Upper lobe of left lung (tissue), 6 donors: ENCODE measurements around the gene ATF6B. TPM values are rescaled to one million over a fixed set of nuclear protein-coding genes. Genes with fewer than 3 reads are reported as not detected.

Source experiments
- ATAC-seq, 2 donors: fragments of 200-7000 bp; cut with Tn5 transposase; one replicate each; pipeline ENCODE4 v1.9.1; 2022; ENCODE audit warnings: mild to moderate bottlenecking in 2 of 2, moderate library complexity in 2 of 2; ENCODE audit not compliant: low FRiP score in 2 of 2
- DNase-seq, 2 donors: peaks; one replicate each; pipeline ENCODE4 v3.0.0-alpha.2; 2019 to 2020
- H3K27ac ChIP-seq, 4 donors: fragments of 200-600 bp; sonication (generic); one replicate each; pipeline ENCODE4 v1.5.1; 2016 to 2019
- H3K27me3 ChIP-seq, 4 donors: fragments of 200-600 bp; sonication (generic); one replicate each; pipeline ENCODE4 v1.5.1; 2017 to 2019
- H3K36me3 ChIP-seq, 4 donors: fragments of 200-600 bp; sonication (generic); one replicate each; pipeline ENCODE4 v1.5.1; 2016 to 2019
- H3K4me1 ChIP-seq, 4 donors: fragments of 200-600 bp; sonication (generic); one replicate each; pipeline ENCODE4 v1.5.1; 2018 to 2019
- H3K4me3 ChIP-seq, 4 donors: fragments of 200-600 bp; sonication (generic); one replicate each; pipeline ENCODE4 v1.5.1; 2017 to 2019; ENCODE audit warnings: mild to moderate bottlenecking in 2 of 4, moderate library complexity in 1 of 4
- H3K9me3 ChIP-seq, 4 donors: fragments of 200-600 bp; sonication (generic); one replicate each; pipeline ENCODE4 v1.5.1; 2018 to 2019
- CTCF ChIP-seq, 6 experiments: fragments of 450-650 bp in 4 of 6; fragments of 200-600 bp in 2 of 6; sonication (generic) in 2 of 6; IDR thresholded peaks; one replicate each; pipeline ENCODE4 v1.5.1; 2016 to 2019; ENCODE audit warnings: antibody characterized with exemption in 6 of 6
- EP300 ChIP-seq, 4 donors: sonication (generic); formaldehyde crosslinking; IDR thresholded peaks; one replicate each; pipeline ENCODE4 v1.5.1; 2017; ENCODE audit warnings: antibody characterized with exemption in 4 of 4, control low read depth in 2 of 4
- POLR2A ChIP-seq, 4 donors: fragments of 450-650 bp; IDR thresholded peaks; one replicate each; pipeline ENCODE4 v1.5.1; 2016 to 2017; ENCODE audit warnings: antibody characterized with exemption in 4 of 4, mild to moderate bottlenecking in 2 of 4
- POLR2AphosphoS5 ChIP-seq, 2 donors: sonication (generic); formaldehyde crosslinking; IDR thresholded peaks; one replicate each; pipeline ENCODE4 v1.5.1; 2017; ENCODE audit warnings: antibody characterized with exemption in 2 of 2
- WGBS, 2 donors: methylation state at CpG; one replicate each; pipeline ENCODE4 v1.1.5; 2017 to 2018; 5-methylcytosine and 5-hydroxymethylcytosine counted together
- total RNA-seq, 6 donors: library from RNA; depleted of rRNA in 4 of 6; stranded (reverse); fragments of >200 nt in 4 of 6; gene quantifications; one replicate each; pipeline versions ENCODE4 v1.1.0 to v1.2.1, GENCODE V29; 2016 to 2021
- donor health status: DM: no; HTN: no; CAD: no; lungs with moderate emphysema.
- donor health status: DM: no; HTN: yes; CAD: no; lungs with severe emphysema.

ATF6B gene
- total RNA-seq, 6 donors from 2014 or later, result 35.3 to 230 (median 95.8) TPM

- ATAC-seq (no peak), DNase-seq (no peak)
- WGBS, 2 donors, result 8 to 20% methylated on average over 2 of the region's 2 CpGs
- TF ChIP-seq POLR2AphosphoS5 (IDR thresholded peaks at IDR 0.05), result no peak
- TF ChIP-seq POLR2A (IDR thresholded peaks at IDR 0.05), result no peak
- no peak for TF ChIP-seq EP300 (IDR thresholded peaks at IDR 0.05)
- TF ChIP-seq CTCF (IDR thresholded peaks at IDR 0.05), result no peak
- H3K27ac ChIP-seq, result peak overlapping the region; percentile 89 to 98 (median 96)
- no peaks in the 10 kb centered on the region for H3K27me3 ChIP-seq
- peaks cover 0 to 19% (median 11%) of the 10 kb centered on the region in 4 donors for H3K36me3 ChIP-seq
- peak overlapping the region; percentile 80 to 87 (median 84) for H3K4me3 ChIP-seq
- no peaks in the 10 kb centered on the region for H3K9me3 ChIP-seq
- H3K4me1 ChIP-seq, result peaks cover 37 to 53% (median 44%) of the 10 kb centered on the region in 4 donors
These were observed 47.3 kb upstream of the ATF6B start for GRCh38 chr6:32175322-32175710.

- Histone ChIP-seq H3K27me3 (no peaks in the 10 kb centered on the region), H3K27ac (no peak overlapping the region), H3K36me3 (peaks cover 0 to 20% (median 18%) of the 10 kb centered on the region in 4 donors), H3K4me3 (peak overlapping the region in 1 of 4 donors; percentile 80), H3K4me1 (peaks cover 29 to 46% (median 37%) of the 10 kb centered on the region in 4 donors), H3K9me3 (no peaks in the 10 kb centered on the region)
- TF ChIP-seq EP300 (IDR thresholded peaks at IDR 0.05) (no peak), CTCF (IDR thresholded peaks at IDR 0.05) (no peak)
- ATAC-seq, result no peak
- no peak for DNase-seq
- WGBS, 2 donors, result 79 to 84% methylated on average over 1 of the region's 1 CpG
These were observed 46.4 kb upstream of the ATF6B start for GRCh38 chr6:32174416-32174815.

GRCh38 chr6:32173051-32173727 is 45.1 kb upstream of the ATF6B start:
- Histone ChIP-seq H3K4me3 (no peak overlapping the region), H3K36me3 (peaks cover 0 to 32% (median 23%) of the 10 kb centered on the region in 4 donors), H3K27ac (no peak overlapping the region), H3K4me1 (peaks cover 23 to 39% (median 30%) of the 10 kb centered on the region in 4 donors), H3K9me3 (no peaks in the 10 kb centered on the region), H3K27me3 (no peaks in the 10 kb centered on the region)
- ATAC-seq (no peak), DNase-seq (no peak)
- TF ChIP-seq EP300 (IDR thresholded peaks at IDR 0.05), result no peak
- TF ChIP-seq POLR2AphosphoS5 (IDR thresholded peaks at IDR 0.05), result no peak
- TF ChIP-seq CTCF (IDR thresholded peaks at IDR 0.05), result no peak
- TF ChIP-seq POLR2A (IDR thresholded peaks at IDR 0.05), result no peak
- WGBS, 2 donors, result 71 to 82% methylated on average over 4 of the region's 4 CpGs

- TF ChIP-seq POLR2AphosphoS5 (IDR thresholded peaks at IDR 0.05) (no peak), POLR2A (IDR thresholded peaks at IDR 0.05) (no peak), CTCF (IDR thresholded peaks at IDR 0.05) (no peak), EP300 (IDR thresholded peaks at IDR 0.05) (no peak)
- H3K4me1 ChIP-seq, result peaks cover 13 to 28% (median 19%) of the 10 kb centered on the region in 4 donors
- 94 to 96% methylated on average over 6 of the region's 6 CpGs for WGBS, 2 donors
- peaks cover 0 to 48% (median 32%) of the 10 kb centered on the region in 4 donors for H3K36me3 ChIP-seq
- no peaks in the 10 kb centered on the region for H3K9me3 ChIP-seq
- ATAC-seq (no peak), DNase-seq (no peak)
- H3K27ac ChIP-seq, result no peak overlapping the region
- no peak overlapping the region for H3K4me3 ChIP-seq
- H3K27me3 ChIP-seq, result no peaks in the 10 kb centered on the region
These were observed 43.2 kb upstream of the ATF6B start for GRCh38 chr6:32171234-32171633.

- Histone ChIP-seq H3K4me3 (no peak overlapping the region), H3K27me3 (no peaks in the 10 kb centered on the region), H3K4me1 (peaks cover 9 to 24% (median 15%) of the 10 kb centered on the region in 4 donors), H3K36me3 (peaks cover 0 to 48% (median 32%) of the 10 kb centered on the region in 4 donors), H3K9me3 (no peaks in the 10 kb centered on the region), H3K27ac (no peak overlapping the region)
- TF ChIP-seq EP300 (IDR thresholded peaks at IDR 0.05) (no peak), POLR2A (IDR thresholded peaks at IDR 0.05) (no peak), POLR2AphosphoS5 (IDR thresholded peaks at IDR 0.05) (no peak), CTCF (IDR thresholded peaks at IDR 0.05) (no peak)
- DNase-seq, result no peak
- WGBS, 2 donors, result 92 to 93% methylated on average over 4 to 11 of the region's 11 CpGs
- ATAC-seq, result no peak
These were observed 42.2 kb upstream of the ATF6B start for GRCh38 chr6:32170294-32170693.
